GM12872 (cell line): ENCODE data around the gene CBR4.

Source experiments
- TF ChIP-seq, protein P1 (sequence below): IDR thresholded peaks from 3 replicates; pipeline ENCODE4 v1.5.1; 2011; ENCODE audit warnings: low read depth, mild to moderate bottlenecking, low read length, moderate library complexity; ENCODE audit not compliant: insufficient read depth

CBR4 gene

DNA sequence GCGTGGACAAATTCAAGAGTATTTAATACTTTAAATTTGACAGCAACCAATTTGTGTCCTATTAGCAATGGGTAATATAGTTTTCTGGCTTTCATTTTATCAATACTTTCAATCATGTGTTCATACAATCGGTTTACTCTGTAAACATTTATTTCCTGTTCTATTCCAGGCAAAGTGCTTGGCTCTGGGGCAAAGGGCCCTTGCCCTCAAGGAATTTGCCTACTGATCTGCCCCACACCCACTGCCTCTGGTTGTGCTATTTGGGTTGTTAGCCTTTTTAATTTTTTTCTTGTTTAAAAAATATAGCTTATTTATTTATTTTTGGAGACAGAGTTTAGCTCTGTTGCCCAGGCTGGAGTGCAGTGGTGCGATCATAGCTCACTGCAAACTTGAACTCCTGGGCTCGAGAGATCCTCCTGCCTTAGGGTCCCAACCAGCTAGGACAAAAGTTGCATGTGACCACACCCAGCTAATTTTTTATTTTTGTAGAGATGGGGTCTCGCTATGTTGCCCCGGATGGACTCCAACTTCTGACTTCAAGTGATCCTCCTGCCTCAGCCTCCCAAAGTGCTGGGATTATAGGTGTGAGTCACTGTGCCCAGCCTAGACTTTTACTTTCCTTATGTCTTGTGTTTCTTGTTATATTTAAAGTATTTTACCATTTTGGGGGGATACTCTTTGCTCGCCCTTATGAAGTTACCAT is 30.7 kb upstream of the CBR4 start:
- TF ChIP-seq, protein P1, sequence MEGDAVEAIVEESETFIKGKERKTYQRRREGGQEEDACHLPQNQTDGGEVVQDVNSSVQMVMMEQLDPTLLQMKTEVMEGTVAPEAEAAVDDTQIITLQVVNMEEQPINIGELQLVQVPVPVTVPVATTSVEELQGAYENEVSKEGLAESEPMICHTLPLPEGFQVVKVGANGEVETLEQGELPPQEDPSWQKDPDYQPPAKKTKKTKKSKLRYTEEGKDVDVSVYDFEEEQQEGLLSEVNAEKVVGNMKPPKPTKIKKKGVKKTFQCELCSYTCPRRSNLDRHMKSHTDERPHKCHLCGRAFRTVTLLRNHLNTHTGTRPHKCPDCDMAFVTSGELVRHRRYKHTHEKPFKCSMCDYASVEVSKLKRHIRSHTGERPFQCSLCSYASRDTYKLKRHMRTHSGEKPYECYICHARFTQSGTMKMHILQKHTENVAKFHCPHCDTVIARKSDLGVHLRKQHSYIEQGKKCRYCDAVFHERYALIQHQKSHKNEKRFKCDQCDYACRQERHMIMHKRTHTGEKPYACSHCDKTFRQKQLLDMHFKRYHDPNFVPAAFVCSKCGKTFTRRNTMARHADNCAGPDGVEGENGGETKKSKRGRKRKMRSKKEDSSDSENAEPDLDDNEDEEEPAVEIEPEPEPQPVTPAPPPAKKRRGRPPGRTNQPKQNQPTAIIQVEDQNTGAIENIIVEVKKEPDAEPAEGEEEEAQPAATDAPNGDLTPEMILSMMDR: no peak

DNA sequence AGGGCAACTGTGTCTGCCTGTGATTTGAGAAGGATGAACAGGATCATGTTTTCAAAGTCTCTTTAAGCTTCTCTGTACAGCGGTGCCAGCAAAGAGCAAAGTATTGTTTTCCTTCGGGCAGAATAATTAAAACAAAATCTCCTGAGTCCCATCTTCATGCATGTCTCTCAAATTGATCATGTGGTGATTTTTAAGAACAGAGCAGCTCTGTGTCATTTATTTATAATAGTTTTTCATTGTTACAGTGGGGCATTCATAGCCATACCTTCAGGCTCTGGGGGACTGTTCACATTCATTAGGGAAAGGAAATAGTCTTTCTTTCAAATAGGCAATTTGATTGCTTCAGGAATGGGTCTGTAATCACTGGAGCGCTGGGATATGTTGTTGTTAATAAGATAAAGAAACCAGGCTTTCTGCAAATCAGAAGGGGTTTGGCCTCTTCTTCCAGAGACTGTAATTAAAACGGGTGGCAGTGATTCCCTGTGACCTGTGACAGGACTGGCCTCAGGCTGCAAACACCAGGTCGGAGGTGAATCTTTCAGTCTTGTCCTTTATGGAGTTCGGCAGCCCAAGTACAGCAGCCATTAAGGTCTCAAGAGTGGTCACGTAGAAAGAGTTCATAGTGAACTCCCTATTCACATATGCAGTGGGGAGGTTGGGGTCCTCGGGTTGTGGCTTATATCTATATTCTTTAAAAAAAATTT is 29.3 kb upstream of the CBR4 start:
- TF ChIP-seq, protein P1: no peak

- TF ChIP-seq, protein P1: no peak
These were observed 27.5 kb upstream of the CBR4 start for GRCh38 chr4:169037506-169037905.

DNA sequence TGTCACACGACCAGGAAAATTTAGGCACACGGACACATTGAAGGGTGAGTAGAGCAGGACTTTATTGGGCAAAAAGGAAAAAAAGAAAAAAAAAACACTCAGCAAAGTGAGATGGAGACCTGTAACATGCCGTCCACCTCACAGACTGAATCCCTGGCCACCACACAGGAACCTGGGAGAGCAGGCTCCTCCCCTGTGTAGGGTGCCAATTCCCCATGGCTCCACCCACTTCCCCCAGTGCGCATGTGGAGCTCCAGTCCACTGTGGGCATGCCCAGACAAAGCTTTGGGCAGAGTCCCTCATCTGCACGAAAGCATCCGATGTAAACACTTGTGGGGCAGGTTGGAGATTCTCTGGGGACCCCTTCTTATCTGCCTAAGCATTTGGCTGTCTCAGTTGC is 23.6 kb upstream of the CBR4 start:
- TF ChIP-seq, protein P1: no peak

DNA sequence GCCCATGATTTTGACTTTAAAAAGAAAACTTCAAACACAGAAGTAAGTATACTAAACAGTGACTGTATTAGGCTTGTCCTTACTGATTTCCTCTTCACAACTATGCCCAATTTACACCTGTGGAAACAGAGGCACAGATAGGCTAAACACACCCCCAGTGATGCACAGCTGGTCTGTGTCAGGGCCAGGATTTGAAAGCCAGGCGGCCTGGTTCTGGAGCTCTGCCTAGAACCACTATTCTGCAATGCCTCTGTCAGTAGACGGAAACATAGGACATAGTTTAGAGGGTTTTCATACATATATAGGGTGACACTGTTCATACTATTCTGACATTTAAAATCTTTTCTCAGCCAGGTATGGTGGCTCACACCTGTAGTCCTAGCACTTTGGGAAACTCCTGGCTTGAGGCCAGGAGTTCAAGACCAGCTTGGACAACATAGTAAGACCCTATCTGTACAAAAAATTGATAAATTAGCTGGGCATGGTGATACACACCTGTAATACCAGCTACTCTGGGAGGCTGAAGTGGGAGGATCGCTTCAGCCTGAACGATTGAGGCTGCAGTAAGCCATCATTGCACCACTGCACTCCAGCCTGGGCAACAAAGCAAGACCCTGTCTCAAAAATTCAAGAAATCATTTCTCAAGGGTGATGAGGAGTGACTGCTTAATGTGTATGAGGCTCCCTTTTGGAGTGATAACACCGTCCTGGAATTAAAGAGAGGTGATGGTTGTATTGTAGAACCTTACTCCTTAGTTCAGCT is 23.0 kb upstream of the CBR4 start:
- TF ChIP-seq, protein P1: no peak

- TF ChIP-seq, protein P1: no peak
These were observed 22.1 kb upstream of the CBR4 start for GRCh38 chr4:169032194-169032593.

DNA sequence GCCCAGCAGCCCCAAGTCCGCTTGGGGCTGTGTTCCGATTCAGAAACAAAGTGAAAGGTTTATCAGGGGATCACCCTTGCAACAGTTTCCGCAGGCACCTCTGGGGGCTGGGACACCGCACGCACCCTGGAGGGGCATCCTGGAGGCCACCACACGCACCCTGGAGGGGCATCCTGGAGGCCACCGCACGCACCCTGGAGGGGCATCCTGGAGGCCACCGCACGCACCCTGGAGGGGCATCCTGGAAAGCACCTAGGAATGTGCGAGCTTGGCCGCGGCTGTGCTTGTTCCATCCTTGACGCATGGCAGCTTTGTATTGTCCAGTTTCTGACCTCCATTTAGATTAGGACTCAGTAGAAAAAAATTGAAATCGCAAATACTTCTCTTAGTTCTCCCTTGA is 21.3 kb upstream of the CBR4 start:
- TF ChIP-seq, protein P1: no peak
